ENCODE measurements around the gene BID.
"Not testable (repeated sequence)": the region's sequence is repeated elsewhere in the genome, so short reads cannot be mapped to it uniquely, and the experiment has no call there.

The BID gene

GRCh38 chr22:17699696-17700340 is 74.5 kb downstream of the BID start:
- H3K27ac Mint-ChIP-seq = no peak overlapping the region
- H3K9me3 Mint-ChIP-seq = no peaks in the 10 kb centered on the region
- DNase-seq (ENCODE audit: low spot score in 2 of 2) = no peak
- no peak overlapping the region for H3K4me3 Mint-ChIP-seq
- H3K4me1 Mint-ChIP-seq = peaks cover 7% of the 10 kb centered on the region
- peaks cover 43% of the 10 kb centered on the region for H3K36me3 Mint-ChIP-seq
- no peak for ATAC-seq

- H3K4me1 Mint-ChIP-seq = peaks cover 7% of the 10 kb centered on the region
- ATAC-seq (no peak), DNase-seq (ENCODE audit: low spot score in 2 of 2) (no peak)
- peaks cover 42% of the 10 kb centered on the region for H3K36me3 Mint-ChIP-seq
- no peak overlapping the region for H3K4me3 Mint-ChIP-seq
- no peak overlapping the region for H3K27ac Mint-ChIP-seq
- no peaks in the 10 kb centered on the region for H3K9me3 Mint-ChIP-seq
Measured at GRCh38 chr22:17698948-17699347, 75.3 kb downstream of the BID start.

GRCh38 chr22:17698276-17698675 is 76.0 kb downstream of the BID start:
- ATAC-seq; DNase-seq (ENCODE audit: low spot score in 2 of 2); H3K4me1 Mint-ChIP-seq; H3K4me3 Mint-ChIP-seq; H3K9me3 Mint-ChIP-seq; H3K27ac Mint-ChIP-seq: not testable (repeated sequence)
- peaks cover 42% of the 10 kb centered on the region for H3K36me3 Mint-ChIP-seq

GRCh38 chr22:17697196-17697595 is 77.1 kb downstream of the BID start:
- not testable (repeated sequence) for H3K4me1 Mint-ChIP-seq; H3K4me3 Mint-ChIP-seq; H3K9me3 Mint-ChIP-seq; DNase-seq (ENCODE audit: low spot score in 2 of 2); H3K27ac Mint-ChIP-seq; ATAC-seq
- peaks cover 37% of the 10 kb centered on the region for H3K36me3 Mint-ChIP-seq

- DNase-seq (ENCODE audit: low spot score in 2 of 2) (no peak), ATAC-seq (no peak)
- H3K9me3 Mint-ChIP-seq = no peaks in the 10 kb centered on the region
- H3K4me3 Mint-ChIP-seq = no peak overlapping the region
- H3K4me1 Mint-ChIP-seq = peaks cover 7% of the 10 kb centered on the region
- H3K27ac Mint-ChIP-seq = no peak overlapping the region
- peaks cover 49% of the 10 kb centered on the region for H3K36me3 Mint-ChIP-seq
Measured at GRCh38 chr22:17695986-17696385, 78.3 kb downstream of the BID start.

- no peak overlapping the region for H3K4me3 Mint-ChIP-seq
- H3K9me3 Mint-ChIP-seq = no peaks in the 10 kb centered on the region
- H3K4me1 Mint-ChIP-seq = peaks cover 7% of the 10 kb centered on the region
- no peak overlapping the region for H3K27ac Mint-ChIP-seq
- DNase-seq (ENCODE audit: low spot score in 2 of 2) (no peak), ATAC-seq (no peak)
- H3K36me3 Mint-ChIP-seq = peaks cover 58% of the 10 kb centered on the region
Measured at GRCh38 chr22:17694752-17695151, 79.5 kb downstream of the BID start.

- Mint-ChIP-seq H3K27ac (no peak overlapping the region), H3K4me3 (no peak overlapping the region), H3K9me3 (no peaks in the 10 kb centered on the region), H3K4me1 (peaks cover 7% of the 10 kb centered on the region), H3K36me3 (peaks cover 64% of the 10 kb centered on the region)
- ATAC-seq (no peak), DNase-seq (ENCODE audit: low spot score in 2 of 2) (no peak)
Measured at GRCh38 chr22:17694193-17694592, 80.1 kb downstream of the BID start.

GRCh38 chr22:17692841-17693240 is 81.4 kb downstream of the BID start:
- DNase-seq (ENCODE audit: low spot score in 2 of 2) (no peak), ATAC-seq (no peak)
- Mint-ChIP-seq H3K36me3 (peaks cover 66% of the 10 kb centered on the region), H3K9me3 (no peaks in the 10 kb centered on the region), H3K4me1 (no peaks in the 10 kb centered on the region), H3K27ac (no peak overlapping the region), H3K4me3 (no peak overlapping the region)

GRCh38 chr22:17684245-17684644 is 90.0 kb downstream of the BID start:
- no peak for DNase-seq (ENCODE audit: low spot score in 2 of 2)
- Mint-ChIP-seq H3K9me3 (no peaks in the 10 kb centered on the region), H3K4me1 (peaks cover 10% of the 10 kb centered on the region), H3K27ac (no peak overlapping the region), H3K4me3 (no peak overlapping the region), H3K36me3 (peaks cover 25% of the 10 kb centered on the region)
- no peak for ATAC-seq

All from stimulated activated effector memory CD8-positive, alpha-beta T cell treated with anti-CD3 and anti-CD28 coated beads, Interleukin-12 subunit alpha, Interleukin-12 subunit beta, amount 100 ng/mL, for 72 hours (primary cell).